ENCODE measurements around the gene PACRG. TPM values are rescaled to one million over a fixed set of nuclear protein-coding genes. Genes with fewer than 3 reads are reported as not detected.

The PACRG gene
- total RNA-seq, 1 experiment from 2014 or later = 0.26 TPM

- H2AK5ac ChIP-seq (ENCODE audit: insufficient read length, low read length) = no peak overlapping the region
- no peak overlapping the region for H2BK20ac ChIP-seq (ENCODE audit: low read depth, low read length, poor library complexity, severe bottlenecking)
- no peaks in the 10 kb centered on the region for H4K20me1 ChIP-seq (ENCODE audit: control insufficient read depth, insufficient read depth, insufficient read length)
- H3K4me1 ChIP-seq (ENCODE audit: insufficient read depth, low read length) = no peaks in the 10 kb centered on the region
- H3K79me1 ChIP-seq (ENCODE audit: insufficient read depth, low read depth, low read length, poor library complexity, severe bottlenecking) = no peaks in the 10 kb centered on the region
- no peaks in the 10 kb centered on the region for H3K9me3 ChIP-seq (ENCODE audit: control insufficient read depth, low read depth, low read length)
- H2BK12ac ChIP-seq (ENCODE audit: insufficient read length, low read depth, low read length) = no peak overlapping the region
- H3K4me2 ChIP-seq (ENCODE audit: insufficient read depth, insufficient read length, low read length) = no peak overlapping the region
- WGBS (ENCODE audit: extremely low coverage, insufficient read length, low lambda C conversion rate) = no CpG with 5 or more reads among the region's 9 CpGs
- Mint-ChIP-seq H3K27ac (peak overlapping the region in 1 of 3 experiments; percentile 59; a peak in 2 of 7 replicates), H3K4me3 (no peak overlapping the region), H3K4me1 (peaks cover 0 to 10% of the 10 kb centered on the region in 2 experiments; a peak in 2 of 4 replicates), H3K9me3 (peaks cover 0 to 1% of the 10 kb centered on the region in 2 experiments; a peak in 1 of 5 replicates), H3K36me3 (ENCODE audit: insufficient read depth in 1 of 3, low read depth in 3 of 3) (no peaks in the 10 kb centered on the region), H3K27me3 (ENCODE audit: low read depth) (no peaks in the 10 kb centered on the region)
- H2BK5ac ChIP-seq (ENCODE audit: insufficient read length, low read length) = no peak overlapping the region
- no peak for DNase-seq
- H4K8ac ChIP-seq (replicated peaks; ENCODE audit: insufficient read length, low read depth, low read length) = no peak overlapping the region
- no peak overlapping the region for H3K4ac ChIP-seq (ENCODE audit: low read depth, low read length)
- no peak overlapping the region for H3K56ac ChIP-seq (ENCODE audit: insufficient read length, low read depth, low read length)
- no peaks in the 10 kb centered on the region for H3K79me2 ChIP-seq (ENCODE audit: insufficient read depth, low read length)
- no peak overlapping the region for H3K9ac ChIP-seq (ENCODE audit: extremely low read depth, insufficient read length, low read length)
- H2BK15ac ChIP-seq (ENCODE audit: low read depth, low read length) = no peak overlapping the region
- H4K5ac ChIP-seq (ENCODE audit: insufficient read length, low read depth, low read length) = no peak overlapping the region
- no peak for TF ChIP-seq CTCF (conservative IDR thresholded peaks at IDR 0.05)
- H3K23me2 ChIP-seq (ENCODE audit: insufficient read length, low read depth, low read length, poor library complexity, severe bottlenecking) = no peaks in the 10 kb centered on the region
- H3T11ph ChIP-seq (ENCODE audit: low read length) = no peak overlapping the region
- no peak overlapping the region for H2BK120ac ChIP-seq (ENCODE audit: low read depth, low read length, poor library complexity, severe bottlenecking)
- H3K27me3 ChIP-seq (ENCODE audit: insufficient read depth, low read length) = no peaks in the 10 kb centered on the region
- no peak overlapping the region for H2AFZ ChIP-seq (ENCODE audit: low read length)
- no peak overlapping the region for H3K23ac ChIP-seq (ENCODE audit: insufficient read length, low read depth, low read length)
- no peak overlapping the region for H3K18ac ChIP-seq (ENCODE audit: insufficient read length, low read depth, low read length)
- no peak overlapping the region for H3K27ac ChIP-seq (ENCODE audit: insufficient read length, low read depth, low read length)
- no peak overlapping the region for H4K91ac ChIP-seq (ENCODE audit: insufficient read length, low read depth, low read length)
- H3K14ac ChIP-seq (ENCODE audit: insufficient read depth, low read length) = no peak overlapping the region
Observed at GRCh38 chr6:162904069-162904663, 176.4 kb downstream of the PACRG start.
